NCI-H1694 treated with DMSO at 0.1 percent for 48 hours (cell line): ENCODE measurements around the gene AADACL2.

Source experiments
- DNase-seq: peaks from one replicate; lab custom pipeline; 2025; lab: John Stamatoyannopoulos, UW

AADACL2 gene

GRCh38 chr3:151806838-151807237 is 73.1 kb downstream of the AADACL2 start:
- no peak for DNase-seq
